Ecto neural progenitor cell (in vitro differentiated cells): Measurements from ENCODE around the gene BCL2L13.

Experiments used
- DNase-seq: peaks from one replicate; pipeline ENCODE4 v3.0.0-alpha.2; 2018; ENCODE audit warnings: low spot score

Gene BCL2L13

GRCh38 chr22:17779286-17780115 is 140.9 kb downstream of the BCL2L13 start:
- no peak for DNase-seq

GRCh38 chr22:17780116-17780740 is 141.7 kb downstream of the BCL2L13 start:
- DNase-seq = no peak
